SK-N-SH treated with all-trans-retinoic acid at 6 μM for 48 hours (cell line): ENCODE data around the gene TSPAN14.

Experiments used
- ATAC-seq: fragments of 200-7000 bp; cut with Tn5 transposase; 3 replicates; pipeline ENCODE4 v1.9.1; 2020; ENCODE audit warnings: mild to moderate bottlenecking, moderate library complexity
- ARNTL ChIP-seq: fragments of 450-650 bp; formaldehyde crosslinking; IDR thresholded peaks from 2 replicates; pipeline ENCODE4 v1.5.0; 2020; ENCODE audit warnings: low read depth, mild to moderate bottlenecking, moderate library complexity, borderline replicate concordance
- BACH2 ChIP-seq: fragments of 250-450 bp; sonication (Bioruptor Pico); IDR thresholded peaks from 2 replicates; pipeline ENCODE4 v1.9.0; 2021; ENCODE audit warnings: mild to moderate bottlenecking, borderline replicate concordance
- CSDC2 ChIP-seq: fragments of 250-450 bp; sonication (Bioruptor Pico); IDR thresholded peaks from 2 replicates; pipeline ENCODE4 v1.5.0; 2020; ENCODE audit warnings: mild to moderate bottlenecking, moderate library complexity
- ESRRG ChIP-seq: fragments of 250-450 bp; sonication (Bioruptor Pico); IDR thresholded peaks from 2 replicates; pipeline ENCODE4 v1.6.1; 2021; ENCODE audit warnings: mild to moderate bottlenecking
- GLIS3 ChIP-seq: fragments of 250-450 bp; sonication (Bioruptor Pico); IDR thresholded peaks from 2 replicates; pipeline ENCODE4 v1.5.0; 2020; ENCODE audit warnings: mild to moderate bottlenecking, moderate library complexity
- ISL1 ChIP-seq: fragments of 250-450 bp; sonication (Bioruptor Pico); IDR thresholded peaks from 2 replicates; pipeline ENCODE4 v2.1.2; 2022; ENCODE audit warnings: mild to moderate bottlenecking, moderate library complexity
- OSR1 ChIP-seq: fragments of 250-450 bp; sonication (Bioruptor Pico); IDR thresholded peaks from 2 replicates; pipeline ENCODE4 v1.8.0; 2022; ENCODE audit warnings: moderate library complexity, mild to moderate bottlenecking, inconsistent platforms
- PPARA ChIP-seq: fragments of 250-450 bp; sonication (Bioruptor Pico); IDR thresholded peaks from 2 replicates; pipeline ENCODE4 v1.5.0; 2020; ENCODE audit warnings: mild to moderate bottlenecking, borderline replicate concordance
- RARB ChIP-seq: fragments of 250-450 bp; sonication (Bioruptor Pico); IDR thresholded peaks from 2 replicates; pipeline ENCODE4 v1.8.0; 2021; ENCODE audit warnings: mild to moderate bottlenecking, moderate library complexity
- SNAI2 ChIP-seq: fragments of 250-450 bp; sonication (Bioruptor Pico); IDR thresholded peaks from 2 replicates; pipeline ENCODE4 v1.5.0; 2020; ENCODE audit warnings: mild to moderate bottlenecking, moderate library complexity
- TCF4 ChIP-seq: fragments of 250-450 bp; sonication (Bioruptor Pico); IDR thresholded peaks from 2 replicates; pipeline ENCODE4 v1.8.0; 2021; ENCODE audit warnings: mild to moderate bottlenecking, moderate library complexity, borderline replicate concordance
- TOX ChIP-seq: fragments of 250-450 bp; sonication (Bioruptor Pico); IDR thresholded peaks from 2 replicates; pipeline ENCODE4 v1.8.0; 2021; ENCODE audit warnings: mild to moderate bottlenecking, moderate library complexity, borderline replicate concordance
- ZFP3 ChIP-seq: fragments of 250-450 bp; sonication (Bioruptor Pico); IDR thresholded peaks from 2 replicates; pipeline ENCODE4 v1.5.0; 2020; ENCODE audit warnings: mild to moderate bottlenecking, moderate library complexity
- ZNF565 ChIP-seq: fragments of 450-650 bp; formaldehyde crosslinking; conservative IDR thresholded peaks from 2 replicates; pipeline ENCODE4 v1.5.0; 2020; ENCODE audit warnings: low read depth, mild to moderate bottlenecking, moderate library complexity
- ZNF70 ChIP-seq: fragments of 450-650 bp; formaldehyde crosslinking; IDR thresholded peaks from 2 replicates; pipeline ENCODE4 v1.5.0; 2020; ENCODE audit warnings: mild to moderate bottlenecking, moderate library complexity
- TF ChIP-seq, protein P1 (sequence below): fragments of 250-450 bp; sonication (Bioruptor Pico); IDR thresholded peaks from 2 replicates; pipeline ENCODE4 v1.5.1; 2020; ENCODE audit warnings: low read depth, mild to moderate bottlenecking, moderate library complexity
- TF ChIP-seq, protein P2 (sequence below): fragments of 250-450 bp; sonication (Bioruptor Pico); IDR thresholded peaks from 2 replicates; pipeline ENCODE4 v1.8.0; 2020; ENCODE audit warnings: mild to moderate bottlenecking, moderate library complexity, borderline replicate concordance
- TF ChIP-seq, protein P3 (sequence below): fragments of 250-450 bp; sonication (Bioruptor Pico); IDR thresholded peaks from 2 replicates; pipeline ENCODE4 v1.5.1; 2021; ENCODE audit warnings: mild to moderate bottlenecking, moderate library complexity
- TF ChIP-seq, protein P4 (sequence below): fragments of 250-450 bp; sonication (Bioruptor Pico); IDR thresholded peaks from 2 replicates; pipeline ENCODE4 v1.8.0; 2021; ENCODE audit warnings: low read depth, mild to moderate bottlenecking, moderate library complexity, borderline replicate concordance
- TF ChIP-seq, protein P5 (sequence below): fragments of 250-450 bp; sonication (Bioruptor Pico); IDR thresholded peaks from 2 replicates; pipeline ENCODE4 v1.5.0; 2020; ENCODE audit warnings: mild to moderate bottlenecking, moderate library complexity

TSPAN14 gene

DNA sequence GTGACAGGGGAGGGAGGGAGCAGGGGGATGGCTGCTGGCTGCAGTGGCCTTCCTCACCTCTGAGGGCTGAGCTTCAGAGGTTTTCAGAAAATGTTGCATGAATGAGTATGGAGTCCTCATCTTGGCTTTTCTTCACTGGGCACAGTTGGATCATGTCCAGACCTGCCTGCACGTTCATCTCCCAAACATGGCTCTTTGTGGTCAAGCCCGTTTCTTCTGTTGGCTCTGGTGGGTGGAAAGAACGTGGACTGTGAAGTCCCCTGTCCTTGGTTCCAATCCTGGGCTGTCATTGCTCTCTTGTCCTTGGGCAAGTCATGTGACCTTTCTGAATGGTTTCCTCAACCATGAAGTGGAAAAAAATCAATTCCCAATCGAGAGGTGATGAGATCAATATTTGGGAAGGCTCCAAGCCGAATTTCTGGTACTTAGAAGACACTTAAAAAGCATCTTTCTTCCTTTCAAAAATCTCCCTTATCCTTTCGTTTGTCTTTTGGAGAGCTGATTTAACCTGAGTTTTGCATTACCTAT lies 34.5 kb downstream of the TSPAN14 start (continued):
- TF ChIP-seq, protein P1, sequence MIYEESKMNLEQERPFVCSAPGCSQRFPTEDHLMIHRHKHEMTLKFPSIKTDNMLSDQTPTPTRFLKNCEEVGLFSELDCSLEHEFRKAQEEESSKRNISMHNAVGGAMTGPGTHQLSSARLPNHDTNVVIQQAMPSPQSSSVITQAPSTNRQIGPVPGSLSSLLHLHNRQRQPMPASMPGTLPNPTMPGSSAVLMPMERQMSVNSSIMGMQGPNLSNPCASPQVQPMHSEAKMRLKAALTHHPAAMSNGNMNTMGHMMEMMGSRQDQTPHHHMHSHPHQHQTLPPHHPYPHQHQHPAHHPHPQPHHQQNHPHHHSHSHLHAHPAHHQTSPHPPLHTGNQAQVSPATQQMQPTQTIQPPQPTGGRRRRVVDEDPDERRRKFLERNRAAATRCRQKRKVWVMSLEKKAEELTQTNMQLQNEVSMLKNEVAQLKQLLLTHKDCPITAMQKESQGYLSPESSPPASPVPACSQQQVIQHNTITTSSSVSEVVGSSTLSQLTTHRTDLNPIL: no peak
- no peak for TF ChIP-seq RARB
- no peak for TF ChIP-seq GLIS3 (CRISPR knock-in tag)

DNA sequence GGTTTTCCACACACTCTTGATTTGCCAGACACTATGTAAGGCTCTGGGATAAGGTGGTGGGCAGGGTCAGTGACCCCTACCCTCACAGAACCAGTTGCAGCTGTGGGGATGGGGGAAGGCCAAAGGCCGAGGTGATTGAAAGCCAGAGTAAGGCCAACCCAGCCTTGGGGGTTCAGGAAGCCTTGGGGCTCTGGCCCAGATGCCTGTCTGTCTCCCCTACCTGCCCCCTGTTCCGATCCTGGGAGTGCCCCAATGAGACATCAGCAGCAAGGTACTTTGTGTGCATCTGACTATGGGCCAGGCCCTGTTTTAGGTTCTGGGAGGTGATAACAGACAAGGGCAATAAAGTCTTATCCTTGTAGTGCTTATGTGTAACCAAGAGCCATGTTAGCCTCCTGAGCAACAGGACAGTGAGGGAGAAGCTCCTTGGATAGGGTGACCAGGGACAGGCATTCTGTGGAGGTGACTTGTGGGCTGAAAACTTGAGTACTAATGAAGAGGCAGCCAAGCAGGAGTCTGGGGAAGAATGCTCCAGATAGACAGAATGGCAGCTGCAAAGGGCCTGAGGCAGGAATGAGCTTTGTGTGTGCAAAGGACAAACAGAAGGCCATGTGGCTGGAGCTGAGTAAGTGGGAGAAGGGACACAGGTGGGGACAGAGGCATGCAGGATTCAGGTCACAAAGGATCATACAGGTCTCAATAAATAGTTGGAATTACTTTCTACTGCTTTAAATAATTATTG lies 35.4 kb downstream of the TSPAN14 start:
- no peak for ATAC-seq
- TF ChIP-seq TCF4 (CRISPR knock-in tag) (no peak), BACH2 (no peak), PPARA (CRISPR knock-in tag) (no peak), CSDC2 (CRISPR knock-in tag) (no peak), GLIS3 (CRISPR knock-in tag) (no peak), ZNF70 (CRISPR knock-in tag) (no peak), ZFP3 (no peak), RARB (no peak), TOX (CRISPR knock-in tag) (no peak), ESRRG (no peak), ISL1 (CRISPR knock-in tag) (no peak)
- TF ChIP-seq, protein P2, sequence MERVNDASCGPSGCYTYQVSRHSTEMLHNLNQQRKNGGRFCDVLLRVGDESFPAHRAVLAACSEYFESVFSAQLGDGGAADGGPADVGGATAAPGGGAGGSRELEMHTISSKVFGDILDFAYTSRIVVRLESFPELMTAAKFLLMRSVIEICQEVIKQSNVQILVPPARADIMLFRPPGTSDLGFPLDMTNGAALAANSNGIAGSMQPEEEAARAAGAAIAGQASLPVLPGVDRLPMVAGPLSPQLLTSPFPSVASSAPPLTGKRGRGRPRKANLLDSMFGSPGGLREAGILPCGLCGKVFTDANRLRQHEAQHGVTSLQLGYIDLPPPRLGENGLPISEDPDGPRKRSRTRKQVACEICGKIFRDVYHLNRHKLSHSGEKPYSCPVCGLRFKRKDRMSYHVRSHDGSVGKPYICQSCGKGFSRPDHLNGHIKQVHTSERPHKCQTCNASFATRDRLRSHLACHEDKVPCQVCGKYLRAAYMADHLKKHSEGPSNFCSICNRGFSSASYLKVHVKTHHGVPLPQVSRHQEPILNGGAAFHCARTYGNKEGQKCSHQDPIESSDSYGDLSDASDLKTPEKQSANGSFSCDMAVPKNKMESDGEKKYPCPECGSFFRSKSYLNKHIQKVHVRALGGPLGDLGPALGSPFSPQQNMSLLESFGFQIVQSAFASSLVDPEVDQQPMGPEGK (CRISPR knock-in tag): no peak
- TF ChIP-seq, protein P3, sequence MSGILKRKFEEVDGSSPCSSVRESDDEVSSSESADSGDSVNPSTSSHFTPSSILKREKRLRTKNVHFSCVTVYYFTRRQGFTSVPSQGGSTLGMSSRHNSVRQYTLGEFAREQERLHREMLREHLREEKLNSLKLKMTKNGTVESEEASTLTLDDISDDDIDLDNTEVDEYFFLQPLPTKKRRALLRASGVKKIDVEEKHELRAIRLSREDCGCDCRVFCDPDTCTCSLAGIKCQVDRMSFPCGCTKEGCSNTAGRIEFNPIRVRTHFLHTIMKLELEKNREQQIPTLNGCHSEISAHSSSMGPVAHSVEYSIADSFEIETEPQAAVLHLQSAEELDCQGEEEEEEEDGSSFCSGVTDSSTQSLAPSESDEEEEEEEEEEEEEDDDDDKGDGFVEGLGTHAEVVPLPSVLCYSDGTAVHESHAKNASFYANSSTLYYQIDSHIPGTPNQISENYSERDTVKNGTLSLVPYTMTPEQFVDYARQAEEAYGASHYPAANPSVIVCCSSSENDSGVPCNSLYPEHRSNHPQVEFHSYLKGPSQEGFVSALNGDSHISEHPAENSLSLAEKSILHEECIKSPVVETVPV (CRISPR knock-in tag): no peak
- TF ChIP-seq, protein P4, sequence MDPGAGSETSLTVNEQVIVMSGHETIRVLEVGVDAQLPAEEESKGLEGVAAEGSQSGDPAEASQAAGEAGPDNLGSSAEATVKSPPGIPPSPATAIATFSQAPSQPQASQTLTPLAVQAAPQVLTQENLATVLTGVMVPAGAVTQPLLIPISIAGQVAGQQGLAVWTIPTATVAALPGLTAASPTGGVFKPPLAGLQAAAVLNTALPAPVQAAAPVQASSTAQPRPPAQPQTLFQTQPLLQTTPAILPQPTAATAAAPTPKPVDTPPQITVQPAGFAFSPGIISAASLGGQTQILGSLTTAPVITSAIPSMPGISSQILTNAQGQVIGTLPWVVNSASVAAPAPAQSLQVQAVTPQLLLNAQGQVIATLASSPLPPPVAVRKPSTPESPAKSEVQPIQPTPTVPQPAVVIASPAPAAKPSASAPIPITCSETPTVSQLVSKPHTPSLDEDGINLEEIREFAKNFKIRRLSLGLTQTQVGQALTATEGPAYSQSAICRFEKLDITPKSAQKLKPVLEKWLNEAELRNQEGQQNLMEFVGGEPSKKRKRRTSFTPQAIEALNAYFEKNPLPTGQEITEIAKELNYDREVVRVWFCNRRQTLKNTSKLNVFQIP (CRISPR knock-in tag): no peak
- TF ChIP-seq, protein P5, sequence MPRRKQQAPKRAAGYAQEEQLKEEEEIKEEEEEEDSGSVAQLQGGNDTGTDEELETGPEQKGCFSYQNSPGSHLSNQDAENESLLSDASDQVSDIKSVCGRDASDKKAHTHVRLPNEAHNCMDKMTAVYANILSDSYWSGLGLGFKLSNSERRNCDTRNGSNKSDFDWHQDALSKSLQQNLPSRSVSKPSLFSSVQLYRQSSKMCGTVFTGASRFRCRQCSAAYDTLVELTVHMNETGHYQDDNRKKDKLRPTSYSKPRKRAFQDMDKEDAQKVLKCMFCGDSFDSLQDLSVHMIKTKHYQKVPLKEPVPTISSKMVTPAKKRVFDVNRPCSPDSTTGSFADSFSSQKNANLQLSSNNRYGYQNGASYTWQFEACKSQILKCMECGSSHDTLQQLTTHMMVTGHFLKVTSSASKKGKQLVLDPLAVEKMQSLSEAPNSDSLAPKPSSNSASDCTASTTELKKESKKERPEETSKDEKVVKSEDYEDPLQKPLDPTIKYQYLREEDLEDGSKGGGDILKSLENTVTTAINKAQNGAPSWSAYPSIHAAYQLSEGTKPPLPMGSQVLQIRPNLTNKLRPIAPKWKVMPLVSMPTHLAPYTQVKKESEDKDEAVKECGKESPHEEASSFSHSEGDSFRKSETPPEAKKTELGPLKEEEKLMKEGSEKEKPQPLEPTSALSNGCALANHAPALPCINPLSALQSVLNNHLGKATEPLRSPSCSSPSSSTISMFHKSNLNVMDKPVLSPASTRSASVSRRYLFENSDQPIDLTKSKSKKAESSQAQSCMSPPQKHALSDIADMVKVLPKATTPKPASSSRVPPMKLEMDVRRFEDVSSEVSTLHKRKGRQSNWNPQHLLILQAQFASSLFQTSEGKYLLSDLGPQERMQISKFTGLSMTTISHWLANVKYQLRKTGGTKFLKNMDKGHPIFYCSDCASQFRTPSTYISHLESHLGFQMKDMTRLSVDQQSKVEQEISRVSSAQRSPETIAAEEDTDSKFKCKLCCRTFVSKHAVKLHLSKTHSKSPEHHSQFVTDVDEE (CRISPR knock-in tag): no peak

DNA sequence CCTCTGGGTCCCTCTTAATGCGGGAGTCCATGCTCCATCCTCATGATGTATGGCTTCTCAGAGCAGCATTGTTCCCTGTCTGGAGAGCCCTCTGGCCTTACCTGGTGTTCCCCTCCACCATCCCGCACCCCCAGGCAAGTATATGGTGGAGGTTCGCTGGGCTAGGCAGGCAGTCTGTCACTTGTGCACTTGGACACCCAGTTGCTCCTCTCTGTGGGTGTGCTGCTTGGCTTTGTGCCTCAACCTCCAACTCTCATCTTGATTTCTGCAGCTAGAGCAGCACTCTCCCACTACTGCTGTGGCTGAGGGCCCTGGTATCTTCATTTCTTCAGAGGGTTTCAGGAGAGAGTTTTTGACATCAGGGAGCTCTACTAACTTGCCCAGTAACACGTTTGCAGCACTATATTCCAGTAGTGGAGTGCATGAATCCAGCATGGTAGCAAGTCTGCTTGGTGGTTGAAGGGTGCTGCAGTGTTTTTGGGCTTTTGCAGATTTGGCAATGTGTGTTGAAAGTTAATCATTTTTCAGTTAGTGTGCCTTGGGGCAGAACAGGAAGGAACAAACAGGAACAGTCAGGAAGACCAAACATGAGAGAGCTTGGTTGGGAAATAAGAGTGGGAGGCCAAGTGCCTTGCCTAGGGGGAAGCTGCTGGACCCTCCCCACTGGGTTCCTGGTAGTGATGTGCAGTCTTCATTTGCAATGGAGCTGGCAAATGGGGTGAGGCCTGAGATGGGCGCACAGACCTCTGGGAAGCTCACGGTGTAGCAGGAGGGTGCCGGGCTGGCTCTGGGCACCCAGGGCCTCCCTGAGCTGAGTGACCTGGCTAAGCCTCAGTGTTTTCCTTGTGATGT lies 37.4 kb downstream of the TSPAN14 start:
- TF ChIP-seq BACH2: no peak
- no peak for TF ChIP-seq TOX (CRISPR knock-in tag)
- TF ChIP-seq, protein P2 (CRISPR knock-in tag): no peak
- TF ChIP-seq ARNTL (CRISPR knock-in tag): no peak
- TF ChIP-seq CSDC2 (CRISPR knock-in tag): no peak
- no peak for TF ChIP-seq ZNF565
- no peak for TF ChIP-seq GLIS3 (CRISPR knock-in tag)
- TF ChIP-seq OSR1 (CRISPR knock-in tag): no peak
- no peak for TF ChIP-seq SNAI2 (CRISPR knock-in tag)
- no peak for ATAC-seq
